Measurements from ENCODE around the gene RUNX1. TPM values are rescaled to one million over a fixed set of nuclear protein-coding genes. Genes with fewer than 3 reads are reported as not detected.

RUNX1 gene
- total RNA-seq, 2 donors from 2014 or later = 23.0 to 25.8 TPM

DNA sequence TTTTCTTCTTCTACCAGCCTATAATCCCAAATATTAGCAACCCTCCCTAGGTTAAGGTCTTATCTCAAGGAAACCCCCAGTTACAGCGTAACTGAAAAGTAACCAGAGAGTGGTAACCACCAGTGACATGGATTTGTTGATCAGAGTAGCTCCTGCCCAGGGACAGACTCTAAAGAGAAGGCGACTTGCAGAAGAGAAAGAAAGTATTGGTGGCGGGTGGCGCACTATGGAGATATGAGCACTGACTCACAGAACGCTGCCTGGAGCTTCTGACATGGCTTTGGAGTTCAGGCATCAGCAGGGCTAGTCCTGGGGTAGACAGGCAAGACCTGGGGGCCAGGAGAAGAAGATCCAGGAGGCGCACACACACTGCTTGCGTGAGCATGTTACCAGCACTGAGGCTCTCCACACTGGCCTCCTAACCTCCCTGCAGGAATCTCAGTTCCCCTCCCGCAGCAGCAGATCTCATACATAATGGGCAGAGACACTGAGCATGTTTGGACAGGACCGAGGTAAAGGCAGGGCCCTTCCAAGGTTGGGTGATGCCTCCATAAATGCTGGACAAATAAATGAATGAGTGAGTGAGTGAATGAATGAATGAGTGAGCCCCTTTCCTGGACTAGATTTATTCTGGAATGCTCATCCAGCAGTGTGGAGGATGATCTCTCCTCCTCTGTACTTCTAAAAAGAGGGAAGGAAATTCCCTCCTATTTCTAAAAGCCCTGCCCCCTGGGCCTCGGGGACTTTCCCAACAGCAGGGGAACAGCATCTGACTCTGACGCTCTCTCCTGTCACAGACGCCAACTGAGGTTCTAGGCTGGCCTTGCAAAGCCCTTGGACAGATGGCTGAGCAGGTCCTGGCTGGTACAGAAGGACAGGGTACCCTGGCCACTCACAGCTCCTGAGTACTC is 204.8 kb downstream of the RUNX1 start:
- H3K4me1 ChIP-seq (replicated peaks) = peaks cover 16% of the 10 kb centered on the region
- no peaks in the 10 kb centered on the region for H3K36me3 ChIP-seq
- H3K27me3 ChIP-seq (replicated peaks; ENCODE audit: insufficient read depth) = no peaks in the 10 kb centered on the region
- no peak overlapping the region for H3K4me3 ChIP-seq
- TF ChIP-seq POLR2AphosphoS5 (IDR thresholded peaks at IDR 0.05) = peak; percentile 39
- TF ChIP-seq, protein P1, sequence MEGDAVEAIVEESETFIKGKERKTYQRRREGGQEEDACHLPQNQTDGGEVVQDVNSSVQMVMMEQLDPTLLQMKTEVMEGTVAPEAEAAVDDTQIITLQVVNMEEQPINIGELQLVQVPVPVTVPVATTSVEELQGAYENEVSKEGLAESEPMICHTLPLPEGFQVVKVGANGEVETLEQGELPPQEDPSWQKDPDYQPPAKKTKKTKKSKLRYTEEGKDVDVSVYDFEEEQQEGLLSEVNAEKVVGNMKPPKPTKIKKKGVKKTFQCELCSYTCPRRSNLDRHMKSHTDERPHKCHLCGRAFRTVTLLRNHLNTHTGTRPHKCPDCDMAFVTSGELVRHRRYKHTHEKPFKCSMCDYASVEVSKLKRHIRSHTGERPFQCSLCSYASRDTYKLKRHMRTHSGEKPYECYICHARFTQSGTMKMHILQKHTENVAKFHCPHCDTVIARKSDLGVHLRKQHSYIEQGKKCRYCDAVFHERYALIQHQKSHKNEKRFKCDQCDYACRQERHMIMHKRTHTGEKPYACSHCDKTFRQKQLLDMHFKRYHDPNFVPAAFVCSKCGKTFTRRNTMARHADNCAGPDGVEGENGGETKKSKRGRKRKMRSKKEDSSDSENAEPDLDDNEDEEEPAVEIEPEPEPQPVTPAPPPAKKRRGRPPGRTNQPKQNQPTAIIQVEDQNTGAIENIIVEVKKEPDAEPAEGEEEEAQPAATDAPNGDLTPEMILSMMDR (IDR thresholded peaks at IDR 0.05) = no peak
- no peak for TF ChIP-seq POLR2A (IDR thresholded peaks at IDR 0.05)
- H3K9me3 ChIP-seq = no peaks in the 10 kb centered on the region
- intact Hi-C loops (cut with DNase I) = no loop called here
- peak overlapping the region; percentile 66 to 68 for H3K27ac ChIP-seq
- no peak for DNase-seq (ENCODE audit: low spot score)
- 66% methylated on average over 12 of the region's 12 CpGs for WGBS

DNA sequence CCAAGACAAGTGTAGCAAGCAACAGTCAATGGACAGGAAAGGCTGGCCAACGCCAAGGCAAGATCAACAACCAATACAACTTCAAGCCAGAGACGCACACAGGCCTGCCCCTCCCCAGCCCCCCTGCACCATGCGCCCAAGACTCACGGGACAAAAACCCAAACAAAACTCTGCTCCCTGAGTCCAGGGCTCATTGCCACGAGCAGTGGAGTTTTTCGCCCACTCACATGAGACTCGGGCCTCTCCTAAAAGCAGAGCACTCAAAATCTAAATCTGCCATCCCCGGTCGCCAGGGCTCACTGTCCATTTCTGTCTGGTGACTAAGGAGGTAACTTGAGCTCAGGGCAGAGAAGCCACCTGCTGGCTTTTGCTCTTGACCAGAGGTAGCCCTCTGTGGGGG is 205.5 kb downstream of the RUNX1 start:
- Histone ChIP-seq H3K4me3 (no peak overlapping the region), H3K27me3 (replicated peaks; ENCODE audit: insufficient read depth) (no peaks in the 10 kb centered on the region), H3K36me3 (no peaks in the 10 kb centered on the region), H3K4me1 (replicated peaks) (peaks cover 16% of the 10 kb centered on the region), H3K27ac (no peak overlapping the region), H3K9me3 (no peaks in the 10 kb centered on the region)
- WGBS = 75% methylated on average over 9 of the region's 9 CpGs
- intact Hi-C loops (cut with DNase I) = no loop called here
- DNase-seq (ENCODE audit: low spot score) = no peak
- TF ChIP-seq, protein P1 (IDR thresholded peaks at IDR 0.05) = no peak
- TF ChIP-seq POLR2AphosphoS5 (IDR thresholded peaks at IDR 0.05) (no peak), POLR2A (IDR thresholded peaks at IDR 0.05) (no peak)

DNA sequence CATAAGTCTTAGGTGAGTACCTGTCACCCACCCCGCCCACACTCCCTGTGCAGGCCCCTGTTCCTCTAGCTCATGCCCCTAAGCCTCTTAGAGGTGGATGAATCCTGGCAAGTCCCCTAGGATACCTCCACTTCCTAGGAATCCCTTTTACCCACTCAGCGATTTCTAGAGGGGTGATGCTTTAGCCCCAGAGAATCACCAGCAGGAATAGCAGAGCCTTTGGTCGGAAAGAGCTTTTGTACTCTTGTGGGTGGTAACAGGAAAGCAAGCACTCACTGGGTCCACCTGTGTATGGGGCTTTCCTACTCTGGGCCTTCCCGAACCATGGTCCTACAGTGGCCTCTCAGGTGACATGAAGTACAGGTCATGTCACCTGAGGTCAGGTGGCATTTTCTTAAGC is 207.9 kb downstream of the RUNX1 start:
- Histone ChIP-seq H3K4me1 (replicated peaks) (peaks cover 6% of the 10 kb centered on the region), H3K4me3 (no peak overlapping the region), H3K27ac (no peak overlapping the region), H3K27me3 (replicated peaks; ENCODE audit: insufficient read depth) (no peaks in the 10 kb centered on the region), H3K9me3 (no peaks in the 10 kb centered on the region), H3K36me3 (no peaks in the 10 kb centered on the region)
- DNase-seq (ENCODE audit: low spot score) = no peak
- 97% methylated on average over 4 of the region's 4 CpGs for WGBS
- intact Hi-C loops (cut with DNase I) = no loop called here
- TF ChIP-seq POLR2AphosphoS5 (IDR thresholded peaks at IDR 0.05) (no peak), POLR2A (IDR thresholded peaks at IDR 0.05) (no peak)
- TF ChIP-seq, protein P1 (IDR thresholded peaks at IDR 0.05) = no peak

DNA sequence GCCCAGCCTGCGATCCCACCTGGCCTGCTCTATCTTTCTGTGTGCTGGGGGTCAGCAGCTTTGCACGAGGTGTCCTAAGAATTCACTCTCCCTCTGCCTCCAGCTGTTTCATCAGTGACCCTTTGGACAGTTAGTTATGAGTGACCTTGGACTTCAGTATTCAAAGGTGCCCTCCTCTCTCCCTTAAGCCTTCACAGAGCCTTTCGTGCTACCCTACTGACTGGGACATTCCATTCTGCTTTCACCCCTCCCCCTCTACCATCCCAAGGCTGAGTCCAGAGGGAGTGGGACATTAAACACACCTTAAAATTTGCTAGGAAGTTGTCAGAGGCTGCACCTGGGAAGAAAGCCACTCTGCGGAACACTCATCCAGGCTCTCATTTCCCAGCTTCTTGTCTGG is 208.4 kb downstream of the RUNX1 start:
- no peak for DNase-seq (ENCODE audit: low spot score)
- H3K9me3 ChIP-seq = no peaks in the 10 kb centered on the region
- 90% methylated on average over 4 of the region's 4 CpGs for WGBS
- intact Hi-C loops (cut with DNase I) = no loop called here
- no peaks in the 10 kb centered on the region for H3K36me3 ChIP-seq
- no peak overlapping the region for H3K4me3 ChIP-seq
- H3K27ac ChIP-seq = no peak overlapping the region
- no peaks in the 10 kb centered on the region for H3K27me3 ChIP-seq (replicated peaks; ENCODE audit: insufficient read depth)
- H3K4me1 ChIP-seq (replicated peaks) = peaks cover 6% of the 10 kb centered on the region
- TF ChIP-seq, protein P1 (IDR thresholded peaks at IDR 0.05) = no peak
- TF ChIP-seq POLR2A (IDR thresholded peaks at IDR 0.05) (no peak), POLR2AphosphoS5 (IDR thresholded peaks at IDR 0.05) (no peak)
